HepG2 (cell line): Measurements from ENCODE around the gene UBE2S. TPM values are rescaled to one million over a fixed set of nuclear protein-coding genes. Genes with fewer than 3 reads are reported as not detected.

ENCODE experiments used
- ADNP ChIP-seq: sonication (generic); formaldehyde crosslinking; IDR thresholded peaks from 2 replicates; pipeline ENCODE4 v1.4.0; 2020; ENCODE audit warnings: missing genetic modification reagents
- CREB1 ChIP-seq, 2 experiments: fragments of 450-650 bp in 1 of 2; IDR thresholded peaks; 2 replicates each; pipeline ENCODE4 v1.6.1; 2016 to 2017; ENCODE audit warnings: control low read depth in 1 of 2, mild to moderate bottlenecking in 1 of 2, missing compliant biosample characterization in 1 of 2, missing genetic modification characterization in 1 of 2
- DNMT1 ChIP-seq: sonication (generic); formaldehyde crosslinking; IDR thresholded peaks from 2 replicates; pipeline ENCODE4 v1.5.1; 2020; ENCODE audit warnings: mild to moderate bottlenecking, missing genetic modification reagents
- FOXK1 ChIP-seq: sonication (generic); formaldehyde crosslinking; IDR thresholded peaks from 2 replicates; pipeline ENCODE4 v1.4.0; 2020; ENCODE audit warnings: low read depth, missing genetic modification reagents, borderline replicate concordance
- GATAD1 ChIP-seq: IDR thresholded peaks from 2 replicates; pipeline ENCODE4 v1.6.1; 2016; ENCODE audit warnings: missing genetic modification reagents, missing compliant biosample characterization
- HMGA1 ChIP-seq: sonication (generic); formaldehyde crosslinking; conservative IDR thresholded peaks from 2 replicates; pipeline ENCODE4 v1.4.0; 2020; ENCODE audit warnings: missing genetic modification reagents
- IKZF1 ChIP-seq: fragments of 450-650 bp; IDR thresholded peaks from 2 replicates; pipeline ENCODE4 v1.7.1; 2016
- KLF6 ChIP-seq: IDR thresholded peaks from 2 replicates; pipeline ENCODE4 v1.8.0; 2016; ENCODE audit warnings: missing biosample characterization, missing genetic modification reagents
- MZF1 ChIP-seq: sonication (generic); formaldehyde crosslinking; IDR thresholded peaks from 2 replicates; pipeline ENCODE4 v1.8.1; 2023; ENCODE audit warnings: mild to moderate bottlenecking, missing genetic modification reagents, borderline replicate concordance
- PHF21A ChIP-seq: sonication (generic); formaldehyde crosslinking; IDR thresholded peaks from 2 replicates; pipeline ENCODE4 v1.5.0; 2020; ENCODE audit warnings: mild to moderate bottlenecking, missing genetic modification reagents
- STAG1 ChIP-seq: sonication (generic); formaldehyde crosslinking; IDR thresholded peaks from 2 replicates; pipeline ENCODE4 v1.4.0; 2020; ENCODE audit warnings: missing genetic modification reagents
- TOPORS ChIP-seq: sonication (generic); formaldehyde crosslinking; IDR thresholded peaks from 2 replicates; pipeline ENCODE4 v1.8.0; 2023; ENCODE audit warnings: mild to moderate bottlenecking, missing genetic modification reagents
- XBP1 ChIP-seq: sonication (generic); formaldehyde crosslinking; IDR thresholded peaks from 2 replicates; pipeline ENCODE4 v1.5.0; 2020; ENCODE audit warnings: missing genetic modification reagents
- ZFX ChIP-seq: sonication (generic); formaldehyde crosslinking; IDR thresholded peaks from 2 replicates; pipeline ENCODE4 v1.4.0; 2020; ENCODE audit warnings: mild to moderate bottlenecking, low read depth, missing genetic modification reagents, moderate library complexity
- ZNF232 ChIP-seq: sonication (generic); formaldehyde crosslinking; IDR thresholded peaks from 2 replicates; pipeline ENCODE4 v1.4.0; 2020; ENCODE audit warnings: missing genetic modification reagents, borderline replicate concordance
- ZNF546 ChIP-seq: sonication (generic); formaldehyde crosslinking; conservative IDR thresholded peaks from 2 replicates; pipeline ENCODE4 v1.8.1; 2023; ENCODE audit warnings: mild to moderate bottlenecking, missing genetic modification reagents
- ZNF772 ChIP-seq: sonication (generic); formaldehyde crosslinking; IDR thresholded peaks from 2 replicates; pipeline ENCODE4 v1.5.0; 2020; ENCODE audit warnings: mild to moderate bottlenecking, missing genetic modification reagents
- ZNF777 ChIP-seq: sonication (generic); formaldehyde crosslinking; IDR thresholded peaks from 2 replicates; pipeline ENCODE4 v1.4.0; 2020; ENCODE audit warnings: missing genetic modification reagents
- ZSCAN20 ChIP-seq: sonication (generic); formaldehyde crosslinking; IDR thresholded peaks from 2 replicates; pipeline ENCODE4 v1.4.0; 2020; ENCODE audit warnings: missing genetic modification reagents, mild to moderate bottlenecking, borderline replicate concordance
- ZZZ3 ChIP-seq: sonication (generic); formaldehyde crosslinking; IDR thresholded peaks from 2 replicates; pipeline ENCODE4 v1.4.0; 2020; ENCODE audit warnings: missing genetic modification reagents, mild to moderate bottlenecking, borderline replicate concordance
- polyA plus RNA-seq, 8 experiments: library from polyadenylated mRNA; depleted of rRNA in 3 of 8; stranded (reverse) in 7 of 8; unstranded in 1 of 8; fragments of >200 nt; fragmentation: Illumina TruSeq in 4 of 8; extraction: Trizol in 4 of 8; gene quantifications; 2 replicates each; pipeline versions ENCODE4 v1.2.1 to v1.2.3, GENCODE V29; 2011 to 2016; ENCODE audit warnings: low read depth in 4 of 8, missing spikeins in 1 of 8, mixed read lengths in 1 of 8; ENCODE audit not compliant: insufficient read depth in 1 of 8
- total RNA-seq, 5 experiments: library from RNA; depleted of rRNA; stranded (reverse); fragments of >200 nt; fragmentation: Illumina TruSeq; extraction: Trizol; gene quantifications; 2 replicates each; pipeline ENCODE4 v1.2.3, GENCODE V29; 2016; ENCODE audit warnings: low read depth in 1 of 5
- TF ChIP-seq, protein P1 (sequence below): sonication (generic); formaldehyde crosslinking; conservative IDR thresholded peaks from 2 replicates; pipeline ENCODE4 v1.8.0; 2022; ENCODE audit warnings: low read depth, missing genetic modification reagents
- TF ChIP-seq, protein P2 (sequence below): sonication (generic); formaldehyde crosslinking; IDR thresholded peaks from 2 replicates; pipeline ENCODE4 v1.8.1; 2023; ENCODE audit warnings: mild to moderate bottlenecking, inconsistent platforms, moderate library complexity, missing genetic modification reagents, borderline replicate concordance
- TF ChIP-seq, protein P3 (sequence below): sonication (generic); formaldehyde crosslinking; IDR thresholded peaks from 2 replicates; pipeline ENCODE4 v1.4.0; 2020; ENCODE audit warnings: low read depth, mild to moderate bottlenecking, missing genetic modification reagents
- TF ChIP-seq, protein P4 (sequence below): sonication (generic); formaldehyde crosslinking; conservative IDR thresholded peaks from 2 replicates; pipeline ENCODE4 v1.8.0; 2022; ENCODE audit warnings: missing genetic modification reagents

UBE2S gene
- total and polyA plus RNA-seq, 2 of the 13 experiments (the other 11 are each of a cell fraction or from before 2014, with no cell fraction given): 32.2 to 39.3 TPM

DNA sequence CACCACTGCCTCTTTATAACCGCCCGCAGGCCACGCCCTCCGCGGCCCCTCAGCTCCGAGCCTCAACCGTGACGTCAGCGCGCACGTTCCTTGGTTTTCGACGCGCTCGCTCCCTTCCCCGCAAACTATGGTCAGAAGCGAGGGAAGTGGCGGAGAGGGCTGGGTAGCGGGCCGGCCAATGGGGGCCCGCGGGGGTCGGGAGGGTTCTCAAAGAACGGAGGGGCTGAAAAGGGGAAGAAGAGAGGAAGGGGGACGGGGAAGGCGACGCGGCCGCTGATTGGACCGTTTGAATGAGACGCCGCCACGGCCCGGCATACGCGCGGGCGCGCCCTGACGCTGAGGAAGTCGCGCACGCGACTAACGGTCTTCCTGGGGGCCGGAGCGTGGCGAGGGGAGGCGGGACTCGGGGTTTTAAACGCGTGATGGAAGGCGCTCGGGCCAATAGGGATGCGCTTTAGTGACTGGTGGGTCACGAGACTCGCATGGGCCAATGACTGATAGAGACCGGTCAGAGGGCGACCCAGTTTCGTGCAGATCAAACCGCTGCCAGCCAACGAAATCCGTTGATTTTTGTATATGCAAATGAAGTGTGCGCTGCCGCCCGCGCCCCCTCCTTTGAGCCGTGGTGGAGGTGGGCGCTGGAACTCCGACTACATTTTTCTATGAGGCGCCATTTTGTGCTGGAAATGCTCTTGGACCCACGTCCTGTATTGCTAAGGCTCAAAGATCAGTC is 378 bp upstream of the UBE2S start (continued):
- TF ChIP-seq, protein P1, sequence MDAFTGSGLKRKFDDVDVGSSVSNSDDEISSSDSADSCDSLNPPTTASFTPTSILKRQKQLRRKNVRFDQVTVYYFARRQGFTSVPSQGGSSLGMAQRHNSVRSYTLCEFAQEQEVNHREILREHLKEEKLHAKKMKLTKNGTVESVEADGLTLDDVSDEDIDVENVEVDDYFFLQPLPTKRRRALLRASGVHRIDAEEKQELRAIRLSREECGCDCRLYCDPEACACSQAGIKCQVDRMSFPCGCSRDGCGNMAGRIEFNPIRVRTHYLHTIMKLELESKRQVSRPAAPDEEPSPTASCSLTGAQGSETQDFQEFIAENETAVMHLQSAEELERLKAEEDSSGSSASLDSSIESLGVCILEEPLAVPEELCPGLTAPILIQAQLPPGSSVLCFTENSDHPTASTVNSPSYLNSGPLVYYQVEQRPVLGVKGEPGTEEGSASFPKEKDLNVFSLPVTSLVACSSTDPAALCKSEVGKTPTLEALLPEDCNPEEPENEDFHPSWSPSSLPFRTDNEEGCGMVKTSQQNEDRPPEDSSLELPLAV (CRISPR knock-in tag): no peak
- TF ChIP-seq GATAD1 (CRISPR knock-in tag) (peak; percentile 64; the same call in 1 of the 2 replicates), XBP1 (CRISPR knock-in tag) (peak; percentile 63; the same call in 1 of the 2 replicates), FOXK1 (CRISPR knock-in tag) (no peak; the same call in 1 of the 2 replicates), MZF1 (no peak), STAG1 (CRISPR knock-in tag) (no peak), ZNF777 (CRISPR knock-in tag) (no peak), ZZZ3 (CRISPR knock-in tag) (no peak), ZNF772 (no peak; the same call in 1 of the 2 replicates), DNMT1 (CRISPR knock-in tag) (no peak), ZNF546 (CRISPR knock-in tag) (0 out of 2 replicates have a peak, but pooled peaks have one; percentile 9), HMGA1 (no peak), ZNF232 (CRISPR knock-in tag) (no peak), PHF21A (CRISPR knock-in tag) (0 out of 2 replicates have a peak, but pooled peaks have one; percentile 36), TOPORS (no peak), ZFX (CRISPR knock-in tag) (peak; percentile 48; the same call in 1 of the 2 replicates), IKZF1 (no peak), ADNP (no peak), CREB1 (IDR thresholded peaks at IDR 0.05) (peak; percentile 98), CREB1 (CRISPR knock-in tag; IDR thresholded peaks at IDR 0.05) (peak; percentile 94), KLF6 (CRISPR knock-in tag) (no peak), ZSCAN20 (CRISPR knock-in tag) (0 out of 2 replicates have a peak, but pooled peaks have one; percentile 81)
- TF ChIP-seq, protein P2, sequence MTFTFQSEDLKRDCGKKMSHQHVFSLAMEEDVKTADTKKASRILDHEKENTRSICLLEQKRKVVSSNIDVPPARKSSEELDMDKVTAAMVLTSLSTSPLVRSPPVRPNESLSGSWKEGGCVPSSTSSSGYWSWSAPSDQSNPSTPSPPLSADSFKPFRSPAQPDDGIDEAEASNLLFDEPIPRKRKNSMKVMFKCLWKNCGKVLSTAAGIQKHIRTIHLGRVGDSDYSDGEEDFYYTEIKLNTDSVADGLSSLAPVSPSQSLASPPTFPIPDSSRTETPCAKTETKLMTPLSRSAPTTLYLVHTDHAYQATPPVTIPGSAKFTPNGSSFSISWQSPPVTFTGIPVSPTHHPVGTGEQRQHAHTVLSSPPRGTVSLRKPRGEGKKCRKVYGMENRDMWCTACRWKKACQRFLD (CRISPR knock-in tag): peak; percentile 60; the same call in 1 of the 2 replicates
- TF ChIP-seq, protein P3, sequence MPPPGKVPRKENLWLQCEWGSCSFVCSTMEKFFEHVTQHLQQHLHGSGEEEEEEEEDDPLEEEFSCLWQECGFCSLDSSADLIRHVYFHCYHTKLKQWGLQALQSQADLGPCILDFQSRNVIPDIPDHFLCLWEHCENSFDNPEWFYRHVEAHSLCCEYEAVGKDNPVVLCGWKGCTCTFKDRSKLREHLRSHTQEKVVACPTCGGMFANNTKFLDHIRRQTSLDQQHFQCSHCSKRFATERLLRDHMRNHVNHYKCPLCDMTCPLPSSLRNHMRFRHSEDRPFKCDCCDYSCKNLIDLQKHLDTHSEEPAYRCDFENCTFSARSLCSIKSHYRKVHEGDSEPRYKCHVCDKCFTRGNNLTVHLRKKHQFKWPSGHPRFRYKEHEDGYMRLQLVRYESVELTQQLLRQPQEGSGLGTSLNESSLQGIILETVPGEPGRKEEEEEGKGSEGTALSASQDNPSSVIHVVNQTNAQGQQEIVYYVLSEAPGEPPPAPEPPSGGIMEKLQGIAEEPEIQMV: no peak
- TF ChIP-seq, protein P4, sequence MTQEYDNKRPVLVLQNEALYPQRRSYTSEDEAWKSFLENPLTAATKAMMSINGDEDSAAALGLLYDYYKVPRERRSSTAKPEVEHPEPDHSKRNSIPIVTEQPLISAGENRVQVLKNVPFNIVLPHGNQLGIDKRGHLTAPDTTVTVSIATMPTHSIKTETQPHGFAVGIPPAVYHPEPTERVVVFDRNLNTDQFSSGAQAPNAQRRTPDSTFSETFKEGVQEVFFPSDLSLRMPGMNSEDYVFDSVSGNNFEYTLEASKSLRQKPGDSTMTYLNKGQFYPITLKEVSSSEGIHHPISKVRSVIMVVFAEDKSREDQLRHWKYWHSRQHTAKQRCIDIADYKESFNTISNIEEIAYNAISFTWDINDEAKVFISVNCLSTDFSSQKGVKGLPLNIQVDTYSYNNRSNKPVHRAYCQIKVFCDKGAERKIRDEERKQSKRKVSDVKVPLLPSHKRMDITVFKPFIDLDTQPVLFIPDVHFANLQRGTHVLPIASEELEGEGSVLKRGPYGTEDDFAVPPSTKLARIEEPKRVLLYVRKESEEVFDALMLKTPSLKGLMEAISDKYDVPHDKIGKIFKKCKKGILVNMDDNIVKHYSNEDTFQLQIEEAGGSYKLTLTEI: no peak
